C4-2B (cell line): ENCODE measurements around the gene ZNF775.
A peak's percentile ranks its signal among the peaks of the same experiment; 100 is the strongest.

Experiments
- H3K27ac ChIP-seq: fragments of 450-650 bp; 2 replicates; pipeline ENCODE4 v1.5.1; 2017
- ZFX ChIP-seq: fragments of 450-650 bp; IDR thresholded peaks from 2 replicates; pipeline ENCODE4 v1.6.1; 2017
- TF ChIP-seq, protein P1 (sequence below): fragments of 450-650 bp; conservative IDR thresholded peaks from 2 replicates; pipeline ENCODE4 v1.5.1; 2017; ENCODE audit warnings: mild to moderate bottlenecking

Gene ZNF775

DNA sequence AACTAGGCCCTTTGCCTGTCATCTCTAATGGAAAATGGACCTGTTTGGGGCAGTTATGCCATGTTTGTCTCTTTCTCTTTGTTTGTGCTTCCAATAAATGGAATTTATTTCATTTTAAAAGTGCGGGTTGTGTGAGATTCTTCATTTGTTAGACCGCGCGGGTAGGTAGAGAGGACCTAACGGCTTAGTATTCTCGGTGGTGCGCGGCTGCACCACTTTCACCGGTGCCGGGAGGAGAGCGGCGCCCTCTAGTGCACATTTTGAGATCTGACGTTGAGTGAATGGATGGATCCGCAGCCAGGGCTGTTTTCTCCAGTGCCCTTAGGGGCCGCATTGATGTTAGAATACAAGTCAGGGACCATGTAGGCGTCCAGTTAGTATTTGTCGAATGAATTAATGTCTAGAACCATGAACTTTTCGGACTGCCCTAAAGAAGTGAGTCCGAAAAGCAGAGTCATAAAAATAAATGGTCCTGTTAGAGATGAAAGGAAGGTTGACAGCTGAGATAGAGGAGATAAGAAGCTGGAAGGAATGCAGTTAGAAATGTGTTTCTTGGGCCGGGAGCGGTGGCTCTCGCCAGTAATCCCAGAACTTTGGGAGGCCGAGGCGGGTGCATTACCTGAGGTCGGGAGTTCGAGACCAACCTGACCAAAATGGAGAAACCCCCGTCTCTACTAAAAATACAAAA, 42.0 kb downstream of the ZNF775 start:
- TF ChIP-seq ZFX = no peak
- TF ChIP-seq, protein P1, sequence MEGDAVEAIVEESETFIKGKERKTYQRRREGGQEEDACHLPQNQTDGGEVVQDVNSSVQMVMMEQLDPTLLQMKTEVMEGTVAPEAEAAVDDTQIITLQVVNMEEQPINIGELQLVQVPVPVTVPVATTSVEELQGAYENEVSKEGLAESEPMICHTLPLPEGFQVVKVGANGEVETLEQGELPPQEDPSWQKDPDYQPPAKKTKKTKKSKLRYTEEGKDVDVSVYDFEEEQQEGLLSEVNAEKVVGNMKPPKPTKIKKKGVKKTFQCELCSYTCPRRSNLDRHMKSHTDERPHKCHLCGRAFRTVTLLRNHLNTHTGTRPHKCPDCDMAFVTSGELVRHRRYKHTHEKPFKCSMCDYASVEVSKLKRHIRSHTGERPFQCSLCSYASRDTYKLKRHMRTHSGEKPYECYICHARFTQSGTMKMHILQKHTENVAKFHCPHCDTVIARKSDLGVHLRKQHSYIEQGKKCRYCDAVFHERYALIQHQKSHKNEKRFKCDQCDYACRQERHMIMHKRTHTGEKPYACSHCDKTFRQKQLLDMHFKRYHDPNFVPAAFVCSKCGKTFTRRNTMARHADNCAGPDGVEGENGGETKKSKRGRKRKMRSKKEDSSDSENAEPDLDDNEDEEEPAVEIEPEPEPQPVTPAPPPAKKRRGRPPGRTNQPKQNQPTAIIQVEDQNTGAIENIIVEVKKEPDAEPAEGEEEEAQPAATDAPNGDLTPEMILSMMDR = peak; percentile 99
- no peak overlapping the region for H3K27ac ChIP-seq

DNA sequence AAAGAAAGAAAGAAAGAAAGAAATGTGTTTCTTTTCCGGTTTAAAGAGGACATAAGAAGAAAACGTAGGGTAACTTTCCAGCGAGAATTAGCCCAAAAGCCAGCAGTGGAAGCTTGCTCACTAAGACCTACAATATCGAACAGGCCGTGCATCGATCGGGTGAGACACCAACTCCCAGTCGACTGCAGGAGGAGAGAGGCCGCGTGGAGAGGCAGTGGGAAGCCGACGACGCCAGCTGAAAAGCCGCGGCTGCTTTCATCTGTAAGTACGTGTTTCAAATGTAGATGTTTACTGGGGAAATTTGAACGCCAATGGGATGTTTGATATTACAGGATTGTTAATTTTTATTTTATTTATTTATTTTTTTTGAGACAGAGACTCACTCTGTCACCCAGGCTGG, 42.7 kb downstream of the ZNF775 start:
- TF ChIP-seq ZFX = no peak
- TF ChIP-seq, protein P1 = no peak
- H3K27ac ChIP-seq = no peak overlapping the region

DNA sequence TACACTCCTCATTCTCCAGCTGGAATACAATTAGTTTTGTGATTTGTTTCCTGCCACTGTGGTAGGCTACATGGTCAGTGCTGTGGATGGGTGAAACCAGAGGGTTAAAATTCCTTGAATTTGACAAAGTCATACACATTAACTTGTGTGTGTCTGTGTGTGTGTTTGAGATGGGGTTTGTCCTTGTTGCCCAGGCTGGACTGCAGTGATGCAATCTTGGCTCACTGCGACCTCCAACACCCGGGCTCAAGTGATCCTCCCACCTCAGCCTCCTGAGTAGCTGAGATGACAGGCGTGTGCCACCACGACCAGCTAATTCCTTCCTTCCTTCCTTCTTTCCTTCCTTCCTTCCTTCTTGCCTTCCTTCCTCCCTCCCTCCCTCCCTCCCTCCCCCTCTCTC, 46.5 kb downstream of the ZNF775 start:
- H3K27ac ChIP-seq = no peak overlapping the region
- no peak for TF ChIP-seq ZFX
- TF ChIP-seq, protein P1 = no peak

DNA sequence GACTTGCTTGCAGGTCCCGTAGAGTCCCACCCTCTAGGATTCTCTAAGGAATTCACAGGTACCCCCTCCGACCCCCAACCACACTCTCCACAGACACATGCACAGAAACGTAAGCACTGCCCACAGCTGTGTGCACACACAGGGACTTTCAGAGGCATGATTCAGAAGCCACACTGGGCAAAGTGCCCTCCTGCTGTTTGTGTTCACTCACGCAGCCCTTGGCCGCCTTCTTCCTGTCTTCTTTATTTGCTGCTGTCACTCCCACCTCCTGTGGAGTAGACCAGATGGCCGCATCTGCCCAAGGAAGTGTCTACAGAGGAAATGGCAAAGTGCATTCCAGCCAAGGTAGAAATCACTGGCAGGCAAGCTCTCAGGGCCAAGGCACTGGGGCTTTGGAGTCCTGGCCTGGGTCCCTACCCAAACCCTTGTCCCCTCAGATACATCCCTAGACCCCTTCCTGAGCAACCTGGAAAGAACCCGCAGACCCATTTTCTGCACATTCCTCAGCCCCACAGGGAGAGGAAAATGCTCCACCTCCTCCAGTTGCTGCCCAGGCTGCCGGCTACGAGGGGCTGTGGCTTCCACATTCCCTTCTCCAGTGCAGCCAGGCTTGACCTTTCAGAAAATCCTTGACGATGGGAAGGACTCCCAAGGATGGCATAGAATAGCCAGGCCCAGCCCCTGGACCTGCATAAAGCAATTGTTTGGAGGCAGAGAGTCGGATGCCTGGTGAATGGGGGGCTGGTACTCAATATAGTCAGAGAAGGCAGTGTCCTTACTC, 49.7 kb downstream of the ZNF775 start:
- TF ChIP-seq, protein P1 = no peak
- TF ChIP-seq ZFX = no peak
- no peak overlapping the region for H3K27ac ChIP-seq

DNA sequence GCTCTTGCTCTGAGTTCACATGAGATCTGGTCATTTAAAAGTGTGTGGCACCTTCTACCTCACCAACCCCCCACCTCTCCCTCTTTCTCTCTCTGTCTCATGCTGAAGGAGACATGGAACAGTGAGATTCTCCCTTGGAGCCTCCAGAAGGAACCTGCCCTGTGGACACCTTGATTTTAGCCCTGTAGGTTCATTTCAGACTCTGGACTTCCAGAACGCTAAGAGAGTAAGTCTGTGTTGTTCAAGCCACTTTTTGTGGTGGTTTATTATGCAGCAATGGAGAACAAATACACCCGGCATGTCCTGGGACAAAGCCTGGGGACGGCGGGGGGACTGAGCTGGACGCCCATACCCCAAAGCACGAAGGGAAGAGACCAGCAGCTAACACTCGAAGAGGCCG, 50.6 kb downstream of the ZNF775 start:
- no peak for TF ChIP-seq ZFX
- TF ChIP-seq, protein P1 = no peak
- H3K27ac ChIP-seq = no peak overlapping the region

DNA sequence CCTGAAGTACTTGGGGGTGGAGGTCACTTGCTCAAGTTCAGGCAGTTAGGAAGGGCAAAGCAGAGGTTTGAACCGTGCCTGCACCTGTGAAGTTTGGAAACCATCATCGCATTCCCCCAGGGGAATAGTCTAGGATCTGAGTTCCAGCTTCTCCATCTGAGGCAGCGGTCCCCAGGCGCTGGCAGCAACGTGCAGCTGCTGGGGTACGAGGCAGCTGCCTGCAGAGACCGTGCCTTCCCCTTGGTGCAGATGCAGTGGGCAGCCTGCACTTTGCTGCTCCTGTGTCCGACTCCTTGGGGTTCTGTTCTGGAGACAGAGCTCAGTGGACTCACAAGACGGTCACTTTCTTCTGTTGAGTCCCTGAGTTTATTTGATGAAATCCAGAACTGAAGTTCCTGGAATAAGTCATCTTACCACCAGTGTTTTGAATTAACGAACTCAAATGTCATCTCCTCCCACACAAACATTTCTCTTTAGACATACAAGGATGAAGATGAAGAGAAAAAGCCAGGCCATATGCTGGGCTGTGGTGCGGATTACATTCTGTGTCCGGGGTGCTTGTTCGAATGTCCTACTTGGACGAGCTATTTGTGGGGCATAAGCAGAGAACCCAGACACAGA, 51.4 kb downstream of the ZNF775 start:
- H3K27ac ChIP-seq = no peak overlapping the region
- TF ChIP-seq, protein P1 = no peak
- no peak for TF ChIP-seq ZFX
